Measurements from ENCODE around the gene INCA1.

DNA sequence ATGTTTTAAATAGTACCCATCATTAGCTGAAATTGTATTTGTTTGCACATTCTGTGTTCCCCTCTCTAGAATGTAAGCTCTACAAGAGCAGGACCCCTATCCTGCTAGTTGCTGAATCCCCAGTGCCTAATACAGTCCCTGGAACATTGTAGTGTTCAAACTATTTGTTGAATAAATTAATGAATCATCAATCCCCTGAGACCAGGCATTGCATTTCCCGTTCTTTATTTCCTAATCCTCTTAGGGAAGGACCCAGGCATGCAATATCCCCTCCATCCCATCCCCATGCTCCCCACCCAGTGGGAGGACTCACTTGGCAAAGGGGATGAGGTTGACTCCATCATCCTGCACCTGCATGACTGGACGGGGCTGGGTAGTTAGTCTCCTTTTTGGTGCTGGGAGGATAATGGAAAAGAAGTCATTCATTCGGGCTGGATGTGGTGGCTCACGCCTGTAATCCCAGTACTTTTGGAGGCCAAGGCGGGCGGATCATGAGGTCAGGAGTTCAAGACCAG, 3.2 kb downstream of the INCA1 start:
- TF ChIP-seq TAF1 (IDR thresholded peaks at IDR 0.05; ENCODE audit: low read depth, low read length) (no peak), SUZ12 (IDR thresholded peaks at IDR 0.05; ENCODE audit: low read length) (no peak), POLR2A (IDR thresholded peaks at IDR 0.05; ENCODE audit: control extremely low read depth in 1 of 2, low read depth in 2 of 2, low read length in 2 of 2) (no peak), EP300 (IDR thresholded peaks at IDR 0.05; ENCODE audit: borderline replicate concordance in 1 of 2, low read depth in 2 of 2, low read length in 2 of 2) (no peak), YY1 (IDR thresholded peaks at IDR 0.05; ENCODE audit: low read depth, low read length) (no peak), CEBPB (IDR thresholded peaks at IDR 0.05; ENCODE audit: low read depth, low read length) (no peak), EZH2 (IDR thresholded peaks at IDR 0.05; ENCODE audit: low read depth, low read length, severe bottlenecking) (no peak), RAD21 (IDR thresholded peaks at IDR 0.05 in 1 of 2, conservative IDR thresholded peaks at IDR 0.05 in 1 of 2; ENCODE audit: low read depth in 2 of 2, low read length in 2 of 2) (no peak)
- TF ChIP-seq, protein P1, sequence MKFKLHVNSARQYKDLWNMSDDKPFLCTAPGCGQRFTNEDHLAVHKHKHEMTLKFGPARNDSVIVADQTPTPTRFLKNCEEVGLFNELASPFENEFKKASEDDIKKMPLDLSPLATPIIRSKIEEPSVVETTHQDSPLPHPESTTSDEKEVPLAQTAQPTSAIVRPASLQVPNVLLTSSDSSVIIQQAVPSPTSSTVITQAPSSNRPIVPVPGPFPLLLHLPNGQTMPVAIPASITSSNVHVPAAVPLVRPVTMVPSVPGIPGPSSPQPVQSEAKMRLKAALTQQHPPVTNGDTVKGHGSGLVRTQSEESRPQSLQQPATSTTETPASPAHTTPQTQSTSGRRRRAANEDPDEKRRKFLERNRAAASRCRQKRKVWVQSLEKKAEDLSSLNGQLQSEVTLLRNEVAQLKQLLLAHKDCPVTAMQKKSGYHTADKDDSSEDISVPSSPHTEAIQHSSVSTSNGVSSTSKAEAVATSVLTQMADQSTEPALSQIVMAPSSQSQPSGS (IDR thresholded peaks at IDR 0.05; ENCODE audit: low read length), result no peak
- TF ChIP-seq, protein P2, sequence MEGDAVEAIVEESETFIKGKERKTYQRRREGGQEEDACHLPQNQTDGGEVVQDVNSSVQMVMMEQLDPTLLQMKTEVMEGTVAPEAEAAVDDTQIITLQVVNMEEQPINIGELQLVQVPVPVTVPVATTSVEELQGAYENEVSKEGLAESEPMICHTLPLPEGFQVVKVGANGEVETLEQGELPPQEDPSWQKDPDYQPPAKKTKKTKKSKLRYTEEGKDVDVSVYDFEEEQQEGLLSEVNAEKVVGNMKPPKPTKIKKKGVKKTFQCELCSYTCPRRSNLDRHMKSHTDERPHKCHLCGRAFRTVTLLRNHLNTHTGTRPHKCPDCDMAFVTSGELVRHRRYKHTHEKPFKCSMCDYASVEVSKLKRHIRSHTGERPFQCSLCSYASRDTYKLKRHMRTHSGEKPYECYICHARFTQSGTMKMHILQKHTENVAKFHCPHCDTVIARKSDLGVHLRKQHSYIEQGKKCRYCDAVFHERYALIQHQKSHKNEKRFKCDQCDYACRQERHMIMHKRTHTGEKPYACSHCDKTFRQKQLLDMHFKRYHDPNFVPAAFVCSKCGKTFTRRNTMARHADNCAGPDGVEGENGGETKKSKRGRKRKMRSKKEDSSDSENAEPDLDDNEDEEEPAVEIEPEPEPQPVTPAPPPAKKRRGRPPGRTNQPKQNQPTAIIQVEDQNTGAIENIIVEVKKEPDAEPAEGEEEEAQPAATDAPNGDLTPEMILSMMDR (IDR thresholded peaks at IDR 0.05; ENCODE audit: control extremely low read depth in 1 of 3, insufficient read depth in 1 of 3, low read depth in 1 of 3, low read length in 3 of 3), result no peak

All from H1 (cell line).